GM20431 (cell line): Measurements from ENCODE around the gene B3GNT3.
"Not testable (repeated sequence)": the region's sequence is repeated elsewhere in the genome, so short reads cannot be mapped to it uniquely, and the experiment has no call there.

Experiments
- in situ Hi-C: fragments of 300-500 bp; cut with MseI, MboI; formaldehyde crosslinking; loops from one replicate; pipeline ENCODE4 v1.15.0; 2020; ENCODE audit warnings: low sequenced_read_pairs; ENCODE audit not compliant: unreplicated experiment

B3GNT3 gene

GRCh38 chr19:17795495-17795856, 538 bp downstream of the B3GNT3 start:
- in situ Hi-C loops = no loop called here

GRCh38 chr19:17796013-17796837, 1.3 kb downstream of the B3GNT3 start:
- in situ Hi-C loops = no loop called here

DNA sequence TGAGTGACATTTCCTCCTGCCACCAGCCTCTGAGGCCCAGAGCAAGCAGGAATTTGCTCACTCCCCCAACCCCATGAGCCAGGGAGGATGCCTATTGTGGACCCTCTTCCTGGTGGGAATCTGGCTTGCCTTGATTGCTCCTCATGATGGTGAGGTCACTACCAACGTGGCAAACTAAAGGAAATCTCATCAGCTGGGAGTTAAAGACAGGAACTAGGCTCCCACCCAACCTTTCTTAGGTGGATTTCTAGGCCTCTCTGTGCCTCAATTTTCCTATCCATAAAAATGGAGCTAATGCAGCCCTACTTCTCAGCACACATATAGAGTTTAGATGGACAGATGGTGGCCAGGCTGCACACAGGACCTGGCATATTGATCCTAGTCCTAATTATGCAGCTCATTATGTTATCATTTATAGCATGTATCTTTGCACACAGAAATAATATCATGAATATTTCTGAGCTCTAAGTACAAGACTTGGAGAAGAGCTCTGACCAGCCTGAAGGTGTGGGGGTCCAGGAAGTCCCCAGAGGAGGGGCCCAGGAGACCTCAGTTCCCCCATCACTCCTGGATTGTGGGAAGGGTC, 2.0 kb downstream of the B3GNT3 start:
- in situ Hi-C loops = no loop called here

DNA sequence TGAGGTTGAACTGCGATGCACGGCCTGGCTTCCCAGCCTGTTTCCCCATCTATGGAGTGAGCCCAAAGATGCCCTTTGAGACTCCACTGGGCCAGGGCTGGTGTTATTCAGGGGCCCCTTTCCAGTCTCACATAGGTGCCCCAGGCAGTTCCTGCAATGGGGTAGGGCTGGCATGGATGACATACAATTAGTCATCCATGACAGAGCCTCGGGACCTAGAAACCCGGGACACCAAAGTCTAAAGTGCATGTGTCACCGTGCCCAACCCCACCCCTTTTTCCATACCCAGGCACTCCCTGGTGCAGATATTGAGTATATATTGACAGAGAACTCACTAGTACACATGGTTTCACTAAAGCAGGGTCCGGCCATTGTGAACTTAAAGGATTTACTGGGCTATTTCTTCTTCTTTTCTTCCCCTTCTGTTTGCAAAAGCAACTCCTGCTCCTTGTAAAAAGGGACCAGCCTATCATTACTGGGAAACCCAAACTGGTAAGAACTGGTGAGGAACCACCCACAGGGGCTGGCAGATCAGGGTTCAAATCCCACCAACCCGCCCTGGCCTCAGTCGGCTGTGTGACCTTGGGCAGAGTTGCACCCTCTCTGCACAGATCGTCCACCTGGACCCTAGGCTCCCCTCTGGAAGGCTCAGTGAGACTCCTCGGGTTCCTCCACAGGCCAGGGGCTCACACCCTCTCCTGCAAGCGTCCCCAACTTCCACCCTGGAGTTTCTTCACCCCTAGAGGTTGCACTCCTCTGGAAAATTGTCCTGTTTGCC, 2.7 kb downstream of the B3GNT3 start:
- in situ Hi-C loops = no loop called here

- in situ Hi-C loops = not testable (repeated sequence)
Measured at GRCh38 chr19:17798599-17798998, 3.7 kb downstream of the B3GNT3 start.

DNA sequence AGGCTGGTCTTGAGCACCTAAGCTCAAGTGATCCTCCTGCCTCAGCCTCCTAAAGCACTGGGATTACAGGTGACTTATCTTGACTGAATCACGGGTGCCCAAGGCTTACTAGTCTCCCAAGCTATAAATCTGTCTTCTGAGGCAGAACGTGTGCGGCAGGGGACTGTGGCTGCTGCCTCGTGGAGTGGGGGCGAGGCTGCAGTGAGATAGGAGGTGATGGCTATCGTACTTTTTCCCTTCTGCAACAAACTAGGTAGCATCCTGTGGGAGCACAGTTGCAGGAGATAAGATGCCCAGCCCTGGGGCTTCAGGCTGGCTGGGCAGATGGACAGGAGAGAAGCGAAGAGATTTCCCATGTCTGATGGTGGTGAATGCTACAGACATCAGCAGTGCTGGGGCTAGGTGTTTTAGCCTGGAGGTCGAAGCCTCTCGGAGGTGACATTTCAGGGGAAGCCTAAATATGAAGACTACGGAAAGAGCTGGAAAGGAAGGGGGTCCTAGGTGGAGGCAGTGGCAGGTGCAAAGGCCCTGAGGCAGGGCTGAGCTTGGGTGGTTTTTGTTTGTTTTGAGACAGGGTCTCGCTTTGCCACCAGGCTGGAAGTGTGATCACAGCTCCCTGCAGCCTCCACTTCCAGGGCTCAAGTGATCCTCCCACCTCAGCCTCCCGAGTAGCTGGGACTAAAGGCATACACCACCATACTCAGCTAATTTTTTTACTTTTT, 7.4 kb downstream of the B3GNT3 start:
- in situ Hi-C loops = no loop called here

- in situ Hi-C loops = no loop called here
Measured at GRCh38 chr19:17803264-17803896, 8.4 kb downstream of the B3GNT3 start.

DNA sequence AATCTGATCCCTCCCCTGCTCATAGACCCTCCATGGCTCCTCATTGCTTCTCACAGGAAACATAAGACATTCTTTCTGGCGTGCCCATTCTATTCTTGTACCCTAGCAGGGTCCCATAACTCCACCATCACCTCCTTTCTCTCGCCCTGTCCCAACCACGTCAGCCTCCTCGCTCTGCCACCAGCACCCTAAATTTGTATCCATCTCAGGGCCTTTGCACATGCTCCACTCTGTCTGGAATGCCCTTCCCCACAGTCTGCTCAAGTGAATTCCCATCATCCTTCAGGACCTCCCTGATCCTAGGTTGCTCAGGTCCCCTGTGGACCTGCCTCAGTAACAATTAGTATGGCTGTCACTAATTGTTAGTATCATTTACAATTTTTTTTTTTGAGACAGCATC, 10.5 kb downstream of the B3GNT3 start:
- in situ Hi-C loops = no loop called here

DNA sequence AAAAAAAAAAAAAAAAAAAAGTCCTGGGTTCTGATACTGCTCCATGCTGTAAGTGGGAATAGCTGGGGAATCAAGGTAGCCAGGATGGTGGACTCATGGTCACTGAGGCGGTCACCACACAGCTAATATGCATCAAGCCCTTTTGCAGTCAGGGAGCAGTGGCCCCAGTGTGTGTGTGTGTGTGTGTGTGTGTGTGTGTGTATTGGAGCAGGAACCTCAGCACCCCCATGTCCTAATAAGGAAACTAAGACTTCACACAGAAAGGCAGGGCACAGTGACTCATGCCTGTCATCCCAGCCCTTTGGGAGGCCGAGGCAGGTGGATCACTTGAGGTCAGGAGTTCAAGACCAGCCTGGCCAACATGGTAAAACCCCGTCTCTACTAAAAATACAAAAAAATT, 12.0 kb downstream of the B3GNT3 start:
- in situ Hi-C loops = no loop called here

GRCh38 chr19:17807731-17808316, 12.9 kb downstream of the B3GNT3 start:
- in situ Hi-C loops = no loop called here

GRCh38 chr19:17811103-17811502, 16.2 kb downstream of the B3GNT3 start:
- in situ Hi-C loops = no loop called here

DNA sequence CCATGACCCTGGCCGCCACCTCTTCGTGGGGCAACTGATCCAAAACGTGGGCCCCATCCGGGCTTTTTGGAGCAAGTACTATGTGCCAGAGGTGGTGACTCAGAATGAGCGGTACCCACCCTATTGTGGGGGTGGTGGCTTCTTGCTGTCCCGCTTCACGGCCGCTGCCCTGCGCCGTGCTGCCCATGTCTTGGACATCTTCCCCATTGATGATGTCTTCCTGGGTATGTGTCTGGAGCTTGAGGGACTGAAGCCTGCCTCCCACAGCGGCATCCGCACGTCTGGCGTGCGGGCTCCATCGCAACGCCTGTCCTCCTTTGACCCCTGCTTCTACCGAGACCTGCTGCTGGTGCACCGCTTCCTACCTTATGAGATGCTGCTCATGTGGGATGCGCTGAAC, 16.7 kb downstream of the B3GNT3 start:
- in situ Hi-C loops = no loop called here

- in situ Hi-C loops = no loop called here
Measured at GRCh38 chr19:17812099-17812498, 17.2 kb downstream of the B3GNT3 start.

- in situ Hi-C loops = no loop called here
Measured at GRCh38 chr19:17817668-17818363, 22.9 kb downstream of the B3GNT3 start.

DNA sequence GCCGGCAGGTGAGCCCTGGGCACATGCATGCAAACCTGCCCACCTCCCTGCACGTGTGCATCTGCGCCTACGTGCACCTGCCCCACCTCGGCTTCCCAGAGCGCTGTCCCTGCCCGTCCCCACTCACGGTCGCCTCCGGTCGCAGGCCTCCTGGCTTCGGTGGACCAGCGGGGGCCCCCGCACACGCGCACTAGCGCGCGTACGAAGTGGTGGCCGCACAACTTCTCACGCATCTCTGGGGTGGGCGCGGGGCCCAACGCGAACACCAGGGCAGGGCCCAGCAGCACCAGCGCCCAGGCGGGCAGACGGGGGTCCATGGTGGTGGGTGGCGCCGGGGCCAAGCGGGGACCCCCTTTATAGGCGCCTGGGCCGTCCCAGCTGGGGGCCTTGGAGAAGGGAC, 26.3 kb downstream of the B3GNT3 start, which contains the start of gene INSL3:
INSL3 (minus strand) TSS at position 330 of the 400 bp plus-strand sequence; CDS start at position 317, 13 bp downstream.
- in situ Hi-C loops = no loop called here

DNA sequence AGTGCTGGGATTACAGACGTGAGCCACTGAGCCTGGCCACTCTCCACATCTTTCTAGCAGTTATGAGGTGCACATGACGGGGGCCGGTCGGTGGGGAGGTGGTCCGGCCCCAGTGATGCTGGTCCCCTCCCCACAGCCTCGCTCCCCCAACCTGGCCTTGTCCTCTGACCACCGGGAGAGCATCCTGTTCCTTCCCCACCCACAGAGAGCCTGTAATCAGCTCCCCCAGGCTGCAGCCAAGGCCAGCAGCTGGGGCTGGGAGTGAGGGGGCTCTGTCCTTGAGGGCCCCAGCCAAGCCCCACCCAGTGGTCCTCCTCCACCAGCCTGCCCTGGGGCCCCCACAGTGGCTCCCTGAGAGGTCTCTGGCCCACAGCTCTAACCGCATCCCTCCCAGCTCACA, 29.4 kb downstream of the B3GNT3 start:
- in situ Hi-C loops = no loop called here

GRCh38 chr19:17826508-17827056, 31.6 kb downstream of the B3GNT3 start:
- in situ Hi-C loops = no loop called here

DNA sequence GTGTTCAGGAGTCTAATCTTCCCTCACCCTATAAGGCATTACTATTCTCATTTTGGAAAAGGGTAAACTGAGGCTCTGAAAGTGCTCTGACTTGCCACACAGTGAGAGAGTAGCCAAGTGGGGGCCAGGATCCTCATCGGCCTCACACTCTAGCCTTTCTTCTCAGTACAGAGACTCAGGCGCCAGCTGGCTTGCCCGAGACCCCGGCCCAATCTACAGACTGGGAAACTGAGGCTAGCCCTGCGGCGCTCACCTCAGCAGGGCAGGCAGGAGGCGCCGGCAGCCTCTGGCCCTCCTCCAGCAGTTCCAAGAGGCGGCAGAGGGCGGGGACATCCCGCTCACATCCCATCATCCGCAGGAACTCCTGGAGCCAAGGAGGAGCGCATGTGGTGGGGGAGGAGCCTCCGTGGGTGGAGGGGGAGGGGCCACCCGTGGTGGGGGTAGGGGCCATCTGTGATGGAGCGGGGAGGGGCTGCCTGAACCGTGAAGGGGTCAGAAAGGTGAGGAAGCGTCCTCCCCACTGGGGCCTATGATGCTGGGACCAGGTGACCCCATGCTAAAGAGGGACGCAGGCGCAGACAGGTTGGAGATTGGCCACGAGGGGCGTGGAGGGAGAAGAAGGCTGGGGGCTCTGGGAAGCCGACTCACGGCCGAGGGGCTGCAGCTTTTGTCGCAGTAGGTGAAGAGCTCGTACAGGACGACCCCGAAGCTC, 35.1 kb downstream of the B3GNT3 start:
- in situ Hi-C loops = no loop called here
